ENCODE data around the gene NUMB.

NUMB gene

GRCh38 chr14:73455294-73455693 is 3.1 kb downstream of the NUMB start:
- no peak overlapping the region for H3K14ac ChIP-seq (ENCODE audit: low read length)
- H4K91ac ChIP-seq (ENCODE audit: low read depth, low read length, poor library complexity) = no peak overlapping the region
- H2BK12ac ChIP-seq (ENCODE audit: low read length) = no peak overlapping the region
- no peak overlapping the region for H2BK5ac ChIP-seq (ENCODE audit: low read length)
- H2BK120ac ChIP-seq (ENCODE audit: low read depth, low read length) = no peak overlapping the region
- H2BK15ac ChIP-seq (ENCODE audit: low read length) = no peak overlapping the region
- H3K27ac ChIP-seq (replicated peaks; ENCODE audit: low read length) = no peak overlapping the region
- no CpG with 5 or more reads among the region's 2 CpGs for WGBS, 2 donors (ENCODE audit: extremely low coverage in 2 of 2, insufficient read length in 2 of 2, insufficient replicate concordance in 1 of 2)
- no peak overlapping the region for H3K4me3 ChIP-seq (ENCODE audit: low read length in 2 of 2)
- no peaks in the 10 kb centered on the region for H3K9me3 ChIP-seq (replicated peaks in 1 of 2; ENCODE audit: control insufficient read depth in 2 of 2, insufficient read depth in 1 of 2, low read depth in 1 of 2, low read length in 2 of 2)
- no peaks in the 10 kb centered on the region for H3K27me3 ChIP-seq (ENCODE audit: control insufficient read depth in 3 of 3, insufficient read depth in 3 of 3, low read depth in 1 of 3, low read length in 3 of 3)
- H3K4me1 ChIP-seq (ENCODE audit: control insufficient read depth in 2 of 2, insufficient read depth in 1 of 2, low read depth in 1 of 2, low read length in 2 of 2) = peaks cover 0 to 2% of the 10 kb centered on the region in 2 donors
- H3K18ac ChIP-seq (ENCODE audit: low read length) = no peak overlapping the region
- no peak overlapping the region for H3K4ac ChIP-seq (ENCODE audit: low read length)
- no peaks in the 10 kb centered on the region for H3K36me3 ChIP-seq (replicated peaks in 1 of 2; ENCODE audit: control insufficient read depth in 2 of 2, insufficient read depth in 2 of 2, low read length in 2 of 2)
- no peak overlapping the region for H3K23ac ChIP-seq (ENCODE audit: low read depth, low read length, poor library complexity)
- H2AK5ac ChIP-seq (ENCODE audit: low read depth, low read length) = no peak overlapping the region
- peaks cover 2% of the 10 kb centered on the region for H3K79me1 ChIP-seq (ENCODE audit: low read depth, low read length)
- H3K9ac ChIP-seq (ENCODE audit: low read depth, low read length, poor library complexity) = no peak overlapping the region
- no peak overlapping the region for H2AFZ ChIP-seq (ENCODE audit: low read length)
- no peak overlapping the region for H4K8ac ChIP-seq (ENCODE audit: low read depth, low read length)
- H3K4me2 ChIP-seq (ENCODE audit: insufficient read depth, low read length, poor library complexity, severe bottlenecking) = no peak overlapping the region
- no peak for DNase-seq (ENCODE audit: low spot score)

- H2BK15ac ChIP-seq (ENCODE audit: low read length) = no peak overlapping the region
- no CpG with 5 or more reads among the region's 11 CpGs for WGBS, 2 donors (ENCODE audit: extremely low coverage in 2 of 2, insufficient read length in 2 of 2, insufficient replicate concordance in 1 of 2)
- H3K9me3 ChIP-seq (replicated peaks in 1 of 2; ENCODE audit: control insufficient read depth in 2 of 2, insufficient read depth in 1 of 2, low read depth in 1 of 2, low read length in 2 of 2) = no peaks in the 10 kb centered on the region
- H3K27ac ChIP-seq (replicated peaks; ENCODE audit: low read length) = no peak overlapping the region
- no peaks in the 10 kb centered on the region for H3K4me1 ChIP-seq (ENCODE audit: control insufficient read depth in 2 of 2, insufficient read depth in 1 of 2, low read depth in 1 of 2, low read length in 2 of 2)
- no peak overlapping the region for H3K14ac ChIP-seq (ENCODE audit: low read length)
- no peak overlapping the region for H2BK12ac ChIP-seq (ENCODE audit: low read length)
- H3K4me2 ChIP-seq (ENCODE audit: insufficient read depth, low read length, poor library complexity, severe bottlenecking) = no peak overlapping the region
- H2BK5ac ChIP-seq (ENCODE audit: low read length) = no peak overlapping the region
- no peak overlapping the region for H2AFZ ChIP-seq (ENCODE audit: low read length)
- no peaks in the 10 kb centered on the region for H3K36me3 ChIP-seq (replicated peaks in 1 of 2; ENCODE audit: control insufficient read depth in 2 of 2, insufficient read depth in 2 of 2, low read length in 2 of 2)
- no peak overlapping the region for H3K23ac ChIP-seq (ENCODE audit: low read depth, low read length, poor library complexity)
- no peaks in the 10 kb centered on the region for H3K27me3 ChIP-seq (ENCODE audit: control insufficient read depth in 3 of 3, insufficient read depth in 3 of 3, low read depth in 1 of 3, low read length in 3 of 3)
- no peak overlapping the region for H3K4me3 ChIP-seq (ENCODE audit: low read length in 2 of 2)
- no peak overlapping the region for H2BK120ac ChIP-seq (ENCODE audit: low read depth, low read length)
- no peak overlapping the region for H3K18ac ChIP-seq (ENCODE audit: low read length)
- H3K79me1 ChIP-seq (ENCODE audit: low read depth, low read length) = peaks cover 2% of the 10 kb centered on the region
- no peak for DNase-seq (ENCODE audit: low spot score)
- no peak overlapping the region for H3K4ac ChIP-seq (ENCODE audit: low read length)
- no peak overlapping the region for H4K91ac ChIP-seq (ENCODE audit: low read depth, low read length, poor library complexity)
- H2AK5ac ChIP-seq (ENCODE audit: low read depth, low read length) = no peak overlapping the region
- no peak overlapping the region for H4K8ac ChIP-seq (ENCODE audit: low read depth, low read length)
- H3K9ac ChIP-seq (ENCODE audit: low read depth, low read length, poor library complexity) = no peak overlapping the region
Measured at GRCh38 chr14:73452341-73453186, 5.8 kb downstream of the NUMB start.

- no peak overlapping the region for H2BK12ac ChIP-seq (ENCODE audit: low read length)
- no peak overlapping the region for H2BK120ac ChIP-seq (ENCODE audit: low read depth, low read length)
- no peak overlapping the region for H3K9ac ChIP-seq (ENCODE audit: low read depth, low read length, poor library complexity)
- no peak overlapping the region for H2BK15ac ChIP-seq (ENCODE audit: low read length)
- H3K79me1 ChIP-seq (ENCODE audit: low read depth, low read length) = peaks cover 3% of the 10 kb centered on the region
- H3K4me3 ChIP-seq (ENCODE audit: low read length in 2 of 2) = no peak overlapping the region
- H3K27ac ChIP-seq (replicated peaks; ENCODE audit: low read length) = no peak overlapping the region
- H3K4ac ChIP-seq (ENCODE audit: low read length) = no peak overlapping the region
- H3K4me1 ChIP-seq (ENCODE audit: control insufficient read depth in 2 of 2, insufficient read depth in 1 of 2, low read depth in 1 of 2, low read length in 2 of 2) = no peaks in the 10 kb centered on the region
- no peak overlapping the region for H4K91ac ChIP-seq (ENCODE audit: low read depth, low read length, poor library complexity)
- H3K18ac ChIP-seq (ENCODE audit: low read length) = no peak overlapping the region
- DNase-seq (ENCODE audit: low spot score) = no peak
- no peak overlapping the region for H2AFZ ChIP-seq (ENCODE audit: low read length)
- no peaks in the 10 kb centered on the region for H3K36me3 ChIP-seq (replicated peaks in 1 of 2; ENCODE audit: control insufficient read depth in 2 of 2, insufficient read depth in 2 of 2, low read length in 2 of 2)
- no peaks in the 10 kb centered on the region for H3K27me3 ChIP-seq (ENCODE audit: control insufficient read depth in 3 of 3, insufficient read depth in 3 of 3, low read depth in 1 of 3, low read length in 3 of 3)
- H4K8ac ChIP-seq (ENCODE audit: low read depth, low read length) = no peak overlapping the region
- no peak overlapping the region for H2BK5ac ChIP-seq (ENCODE audit: low read length)
- no peak overlapping the region for H3K23ac ChIP-seq (ENCODE audit: low read depth, low read length, poor library complexity)
- H3K4me2 ChIP-seq (ENCODE audit: insufficient read depth, low read length, poor library complexity, severe bottlenecking) = no peak overlapping the region
- H2AK5ac ChIP-seq (ENCODE audit: low read depth, low read length) = no peak overlapping the region
- H3K14ac ChIP-seq (ENCODE audit: low read length) = no peak overlapping the region
- H3K9me3 ChIP-seq (replicated peaks in 1 of 2; ENCODE audit: control insufficient read depth in 2 of 2, insufficient read depth in 1 of 2, low read depth in 1 of 2, low read length in 2 of 2) = no peaks in the 10 kb centered on the region
- no CpG with 5 or more reads among the region's 11 CpGs for WGBS, 2 donors (ENCODE audit: extremely low coverage in 2 of 2, insufficient read length in 2 of 2, insufficient replicate concordance in 1 of 2)
Measured at GRCh38 chr14:73443758-73444157, 14.6 kb downstream of the NUMB start.

GRCh38 chr14:73441286-73441685 is 17.1 kb downstream of the NUMB start:
- no peak overlapping the region for H3K9ac ChIP-seq (ENCODE audit: low read depth, low read length, poor library complexity)
- no peak overlapping the region for H2BK12ac ChIP-seq (ENCODE audit: low read length)
- H3K36me3 ChIP-seq (replicated peaks in 1 of 2; ENCODE audit: control insufficient read depth in 2 of 2, insufficient read depth in 2 of 2, low read length in 2 of 2) = no peaks in the 10 kb centered on the region
- no peak overlapping the region for H2BK5ac ChIP-seq (ENCODE audit: low read length)
- H3K14ac ChIP-seq (ENCODE audit: low read length) = no peak overlapping the region
- no peak overlapping the region for H3K23ac ChIP-seq (ENCODE audit: low read depth, low read length, poor library complexity)
- no peaks in the 10 kb centered on the region for H3K4me1 ChIP-seq (ENCODE audit: control insufficient read depth in 2 of 2, insufficient read depth in 1 of 2, low read depth in 1 of 2, low read length in 2 of 2)
- no peak overlapping the region for H3K4me3 ChIP-seq (ENCODE audit: low read length in 2 of 2)
- no peak overlapping the region for H3K4ac ChIP-seq (ENCODE audit: low read length)
- no peak overlapping the region for H3K18ac ChIP-seq (ENCODE audit: low read length)
- no peak overlapping the region for H3K4me2 ChIP-seq (ENCODE audit: insufficient read depth, low read length, poor library complexity, severe bottlenecking)
- WGBS, 2 donors (ENCODE audit: extremely low coverage in 2 of 2, insufficient read length in 2 of 2, insufficient replicate concordance in 1 of 2) = no CpG with 5 or more reads among the region's 7 CpGs
- DNase-seq (ENCODE audit: low spot score) = no peak
- H2AFZ ChIP-seq (ENCODE audit: low read length) = no peak overlapping the region
- no peaks in the 10 kb centered on the region for H3K9me3 ChIP-seq (replicated peaks in 1 of 2; ENCODE audit: control insufficient read depth in 2 of 2, insufficient read depth in 1 of 2, low read depth in 1 of 2, low read length in 2 of 2)
- no peaks in the 10 kb centered on the region for H3K27me3 ChIP-seq (ENCODE audit: control insufficient read depth in 3 of 3, insufficient read depth in 3 of 3, low read depth in 1 of 3, low read length in 3 of 3)
- H2AK5ac ChIP-seq (ENCODE audit: low read depth, low read length) = no peak overlapping the region
- no peak overlapping the region for H3K27ac ChIP-seq (replicated peaks; ENCODE audit: low read length)
- H4K91ac ChIP-seq (ENCODE audit: low read depth, low read length, poor library complexity) = no peak overlapping the region
- H2BK15ac ChIP-seq (ENCODE audit: low read length) = no peak overlapping the region
- H3K79me1 ChIP-seq (ENCODE audit: low read depth, low read length) = no peaks in the 10 kb centered on the region
- no peak overlapping the region for H4K8ac ChIP-seq (ENCODE audit: low read depth, low read length)
- no peak overlapping the region for H2BK120ac ChIP-seq (ENCODE audit: low read depth, low read length)

Data from neuronal stem cell (in vitro differentiated cells).